ENCODE measurements around the gene TCF4.

The TCF4 gene

DNA sequence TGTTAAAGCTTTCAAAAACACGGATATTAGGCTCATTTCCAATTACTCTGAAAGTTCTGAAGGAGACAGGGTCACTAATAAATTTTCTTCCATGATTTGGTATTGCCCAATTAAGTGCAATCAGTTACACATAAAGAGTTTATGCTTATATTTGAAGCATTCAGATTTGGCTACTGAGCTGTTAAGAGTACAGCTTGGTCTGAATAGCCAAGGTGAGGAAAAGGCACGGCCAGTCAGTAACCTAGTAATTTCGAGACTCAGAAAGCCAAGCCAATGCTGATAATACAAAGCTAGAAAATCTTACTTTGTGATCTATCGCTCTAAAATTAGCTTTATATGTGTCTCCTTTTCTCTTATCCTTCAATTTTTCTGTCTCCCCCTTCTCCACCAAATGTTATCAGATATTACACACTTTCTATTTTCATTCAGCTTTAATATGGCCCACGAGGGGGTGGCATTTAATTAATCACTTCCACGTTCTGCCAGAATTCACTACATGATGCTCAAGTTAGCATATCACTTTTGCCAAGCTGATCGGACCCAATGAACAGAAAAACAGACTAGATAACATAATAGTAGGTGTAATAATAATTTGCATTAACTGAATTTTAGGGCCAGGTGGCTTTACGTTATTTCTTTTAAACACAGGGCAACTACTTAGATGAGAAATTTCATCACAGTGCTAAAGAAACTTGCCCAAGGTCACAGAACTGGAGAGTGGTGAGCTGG is 138.4 kb downstream of the TCF4 start:
- no peak for DNase-seq (ENCODE audit: low read depth in 1 of 2, low spot score in 1 of 2)
- no peak for TF ChIP-seq GABPA (IDR thresholded peaks at IDR 0.05; ENCODE audit: low read depth)
- TF ChIP-seq POLR2AphosphoS5 (IDR thresholded peaks at IDR 0.05; ENCODE audit: low read depth): no peak
- TF ChIP-seq, protein P1, sequence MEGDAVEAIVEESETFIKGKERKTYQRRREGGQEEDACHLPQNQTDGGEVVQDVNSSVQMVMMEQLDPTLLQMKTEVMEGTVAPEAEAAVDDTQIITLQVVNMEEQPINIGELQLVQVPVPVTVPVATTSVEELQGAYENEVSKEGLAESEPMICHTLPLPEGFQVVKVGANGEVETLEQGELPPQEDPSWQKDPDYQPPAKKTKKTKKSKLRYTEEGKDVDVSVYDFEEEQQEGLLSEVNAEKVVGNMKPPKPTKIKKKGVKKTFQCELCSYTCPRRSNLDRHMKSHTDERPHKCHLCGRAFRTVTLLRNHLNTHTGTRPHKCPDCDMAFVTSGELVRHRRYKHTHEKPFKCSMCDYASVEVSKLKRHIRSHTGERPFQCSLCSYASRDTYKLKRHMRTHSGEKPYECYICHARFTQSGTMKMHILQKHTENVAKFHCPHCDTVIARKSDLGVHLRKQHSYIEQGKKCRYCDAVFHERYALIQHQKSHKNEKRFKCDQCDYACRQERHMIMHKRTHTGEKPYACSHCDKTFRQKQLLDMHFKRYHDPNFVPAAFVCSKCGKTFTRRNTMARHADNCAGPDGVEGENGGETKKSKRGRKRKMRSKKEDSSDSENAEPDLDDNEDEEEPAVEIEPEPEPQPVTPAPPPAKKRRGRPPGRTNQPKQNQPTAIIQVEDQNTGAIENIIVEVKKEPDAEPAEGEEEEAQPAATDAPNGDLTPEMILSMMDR (IDR thresholded peaks at IDR 0.05; ENCODE audit: insufficient read depth, low read length): no peak
- TF ChIP-seq SPI1 (IDR thresholded peaks at IDR 0.05; ENCODE audit: borderline replicate concordance, low read depth): no peak
- TF ChIP-seq, protein P2, sequence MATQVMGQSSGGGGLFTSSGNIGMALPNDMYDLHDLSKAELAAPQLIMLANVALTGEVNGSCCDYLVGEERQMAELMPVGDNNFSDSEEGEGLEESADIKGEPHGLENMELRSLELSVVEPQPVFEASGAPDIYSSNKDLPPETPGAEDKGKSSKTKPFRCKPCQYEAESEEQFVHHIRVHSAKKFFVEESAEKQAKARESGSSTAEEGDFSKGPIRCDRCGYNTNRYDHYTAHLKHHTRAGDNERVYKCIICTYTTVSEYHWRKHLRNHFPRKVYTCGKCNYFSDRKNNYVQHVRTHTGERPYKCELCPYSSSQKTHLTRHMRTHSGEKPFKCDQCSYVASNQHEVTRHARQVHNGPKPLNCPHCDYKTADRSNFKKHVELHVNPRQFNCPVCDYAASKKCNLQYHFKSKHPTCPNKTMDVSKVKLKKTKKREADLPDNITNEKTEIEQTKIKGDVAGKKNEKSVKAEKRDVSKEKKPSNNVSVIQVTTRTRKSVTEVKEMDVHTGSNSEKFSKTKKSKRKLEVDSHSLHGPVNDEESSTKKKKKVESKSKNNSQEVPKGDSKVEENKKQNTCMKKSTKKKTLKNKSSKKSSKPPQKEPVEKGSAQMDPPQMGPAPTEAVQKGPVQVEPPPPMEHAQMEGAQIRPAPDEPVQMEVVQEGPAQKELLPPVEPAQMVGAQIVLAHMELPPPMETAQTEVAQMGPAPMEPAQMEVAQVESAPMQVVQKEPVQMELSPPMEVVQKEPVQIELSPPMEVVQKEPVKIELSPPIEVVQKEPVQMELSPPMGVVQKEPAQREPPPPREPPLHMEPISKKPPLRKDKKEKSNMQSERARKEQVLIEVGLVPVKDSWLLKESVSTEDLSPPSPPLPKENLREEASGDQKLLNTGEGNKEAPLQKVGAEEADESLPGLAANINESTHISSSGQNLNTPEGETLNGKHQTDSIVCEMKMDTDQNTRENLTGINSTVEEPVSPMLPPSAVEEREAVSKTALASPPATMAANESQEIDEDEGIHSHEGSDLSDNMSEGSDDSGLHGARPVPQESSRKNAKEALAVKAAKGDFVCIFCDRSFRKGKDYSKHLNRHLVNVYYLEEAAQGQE (IDR thresholded peaks at IDR 0.05; ENCODE audit: insufficient replicate concordance, low read depth): no peak
- no peak overlapping the region for H3K27ac ChIP-seq (replicated peaks)
- no peaks in the 10 kb centered on the region for H3K27me3 ChIP-seq (ENCODE audit: insufficient read depth, poor library complexity, severe bottlenecking)
- no peak overlapping the region for H3K4me3 ChIP-seq (replicated peaks; ENCODE audit: insufficient read depth, low read length)

DNA sequence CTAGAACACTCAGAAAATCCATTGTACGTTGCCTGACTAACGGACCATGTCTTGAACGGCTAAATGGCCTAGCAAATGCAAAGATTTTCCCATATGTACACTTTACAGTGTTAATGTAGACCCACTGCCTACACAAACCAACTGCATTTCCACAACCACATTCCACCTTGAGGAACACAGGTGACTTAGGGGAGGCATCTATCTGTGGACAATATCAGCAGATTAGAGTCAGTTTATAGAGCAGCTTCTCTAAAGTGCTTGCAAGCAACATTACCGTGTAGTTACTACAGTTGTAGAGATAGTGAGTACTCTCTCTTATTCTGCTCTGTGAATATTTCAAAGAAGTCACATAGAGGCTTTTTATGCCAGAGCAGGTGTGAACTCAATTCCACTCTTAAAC is 139.6 kb downstream of the TCF4 start:
- TF ChIP-seq POLR2AphosphoS5 (IDR thresholded peaks at IDR 0.05; ENCODE audit: low read depth) (no peak), GABPA (IDR thresholded peaks at IDR 0.05; ENCODE audit: low read depth) (no peak)
- TF ChIP-seq, protein P1 (IDR thresholded peaks at IDR 0.05; ENCODE audit: insufficient read depth, low read length): no peak
- TF ChIP-seq, protein P2 (IDR thresholded peaks at IDR 0.05; ENCODE audit: insufficient replicate concordance, low read depth): no peak
- no peak for DNase-seq (ENCODE audit: low read depth in 1 of 2, low spot score in 1 of 2)
- Histone ChIP-seq H3K27me3 (ENCODE audit: insufficient read depth, poor library complexity, severe bottlenecking) (no peaks in the 10 kb centered on the region), H3K4me3 (replicated peaks; ENCODE audit: insufficient read depth, low read length) (no peak overlapping the region), H3K27ac (replicated peaks) (no peak overlapping the region)

DNA sequence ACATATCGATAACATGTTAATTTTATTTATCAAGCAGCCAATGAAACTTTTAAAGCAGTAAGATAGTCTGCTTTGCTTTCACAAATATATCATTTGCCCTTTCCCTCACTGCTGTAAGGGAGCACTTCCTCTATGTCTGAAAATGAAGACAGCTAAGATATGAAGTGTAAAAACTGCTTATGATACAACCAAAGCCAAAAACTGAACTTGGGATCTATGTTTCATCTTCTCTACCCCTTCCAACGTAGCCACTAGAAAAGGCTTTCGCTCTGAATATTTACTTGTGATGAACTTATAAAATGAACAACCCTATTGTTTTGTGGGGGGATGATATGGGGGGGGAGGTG is 140.3 kb downstream of the TCF4 start:
- TF ChIP-seq GABPA (IDR thresholded peaks at IDR 0.05; ENCODE audit: low read depth) (no peak), SPI1 (IDR thresholded peaks at IDR 0.05; ENCODE audit: borderline replicate concordance, low read depth) (0 out of 2 replicates have a peak, but pooled peaks have one; percentile 24)
- no peak overlapping the region for H3K27ac ChIP-seq (replicated peaks)
- no peak for DNase-seq (ENCODE audit: low read depth in 1 of 2, low spot score in 1 of 2)
- no peak overlapping the region for H3K4me3 ChIP-seq (replicated peaks; ENCODE audit: insufficient read depth, low read length)
- no peaks in the 10 kb centered on the region for H3K27me3 ChIP-seq (ENCODE audit: insufficient read depth, poor library complexity, severe bottlenecking)

DNA sequence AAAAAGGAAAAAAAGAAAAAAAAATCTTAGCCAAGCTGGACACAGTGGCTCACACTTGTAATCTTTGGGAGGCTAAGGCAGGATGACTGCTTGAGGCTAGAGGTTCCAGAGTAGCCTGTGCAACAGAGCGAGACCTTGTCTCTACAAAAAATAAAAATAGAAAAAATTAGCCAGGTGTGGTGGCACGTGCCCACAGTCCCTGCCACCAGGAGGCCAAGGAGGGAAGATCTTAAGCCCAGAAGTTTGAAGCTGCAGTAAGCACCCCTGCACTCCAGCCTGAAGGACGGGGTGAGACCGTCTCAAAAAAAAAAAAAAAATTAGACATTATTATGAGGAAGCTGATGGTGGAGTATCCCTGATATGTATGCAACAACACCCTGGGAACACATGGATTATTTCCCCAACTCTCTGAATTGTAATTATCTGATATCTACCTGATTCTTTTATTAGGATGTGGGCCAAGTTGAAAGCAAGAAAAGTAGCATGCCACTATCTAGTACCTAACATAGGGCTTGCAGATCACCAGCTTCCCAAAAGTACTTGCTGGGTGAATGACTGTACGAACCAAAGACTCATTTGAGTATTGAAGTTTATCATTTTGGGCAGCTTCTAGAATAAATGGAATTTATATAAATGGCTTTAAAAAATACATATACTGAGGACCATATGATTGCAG is 140.9 kb downstream of the TCF4 start:
- H3K27ac ChIP-seq (replicated peaks): no peak overlapping the region
- TF ChIP-seq, protein P1 (IDR thresholded peaks at IDR 0.05; ENCODE audit: insufficient read depth, low read length): no peak
- TF ChIP-seq GABPA (IDR thresholded peaks at IDR 0.05; ENCODE audit: low read depth) (no peak), POLR2AphosphoS5 (IDR thresholded peaks at IDR 0.05; ENCODE audit: low read depth) (no peak), SPI1 (IDR thresholded peaks at IDR 0.05; ENCODE audit: borderline replicate concordance, low read depth) (no peak)
- TF ChIP-seq, protein P2 (IDR thresholded peaks at IDR 0.05; ENCODE audit: insufficient replicate concordance, low read depth): no peak
- H3K27me3 ChIP-seq (ENCODE audit: insufficient read depth, poor library complexity, severe bottlenecking): no peaks in the 10 kb centered on the region
- no peak overlapping the region for H3K4me3 ChIP-seq (replicated peaks; ENCODE audit: insufficient read depth, low read length)
- DNase-seq (ENCODE audit: low read depth in 1 of 2, low spot score in 1 of 2): no peak

Measured in HL-60 (cell line).